HepG2 (cell line): ENCODE data around the gene PFAS. TPM values are rescaled to one million over a fixed set of nuclear protein-coding genes. Genes with fewer than 3 reads are reported as not detected.
A peak's percentile ranks its signal among the peaks of the same experiment; 100 is the strongest.

Experiments
- ARNT ChIP-seq: fragments of 450-650 bp; IDR thresholded peaks from 2 replicates; pipeline ENCODE4 v1.6.1; 2017
- ATRX ChIP-seq: sonication (generic); formaldehyde crosslinking; IDR thresholded peaks from 2 replicates; pipeline ENCODE4 v1.4.0; 2020; ENCODE audit warnings: missing genetic modification reagents, borderline replicate concordance
- BHLHE40 ChIP-seq: IDR thresholded peaks from 2 replicates; pipeline ENCODE4 v1.6.1; 2011; ENCODE audit warnings: low read length, improper control_type of control experiment
- CCDC6 ChIP-seq: sonication (generic); formaldehyde crosslinking; IDR thresholded peaks from 2 replicates; pipeline ENCODE4 v1.8.1; 2022; ENCODE audit warnings: mild to moderate bottlenecking, missing genetic modification reagents, moderate library complexity
- DR1 ChIP-seq: sonication (generic); formaldehyde crosslinking; IDR thresholded peaks from 2 replicates; pipeline ENCODE4 v1.8.0; 2021; ENCODE audit warnings: mild to moderate bottlenecking, missing genetic modification reagents, inconsistent platforms
- EEA1 ChIP-seq: sonication (generic); formaldehyde crosslinking; IDR thresholded peaks from 2 replicates; pipeline ENCODE4 v1.5.1; 2020; ENCODE audit warnings: mild to moderate bottlenecking, missing genetic modification reagents, borderline replicate concordance
- EED ChIP-seq: sonication (generic); formaldehyde crosslinking; IDR thresholded peaks from 2 replicates; pipeline ENCODE4 v1.5.0; 2020; ENCODE audit warnings: mild to moderate bottlenecking, missing genetic modification reagents
- ISL2 ChIP-seq: sonication (generic); formaldehyde crosslinking; IDR thresholded peaks from 2 replicates; pipeline ENCODE4 v1.5.0; 2020; ENCODE audit warnings: missing genetic modification reagents
- JUNB ChIP-seq: sonication (generic); formaldehyde crosslinking; IDR thresholded peaks from 2 replicates; pipeline ENCODE4 v1.8.0; 2022; ENCODE audit warnings: missing genetic modification reagents, mild to moderate bottlenecking, borderline replicate concordance
- MAX ChIP-seq: IDR thresholded peaks from 2 replicates; pipeline ENCODE4 v1.6.1; 2012; ENCODE audit warnings: inconsistent platforms
- MZF1 ChIP-seq: sonication (generic); formaldehyde crosslinking; IDR thresholded peaks from 2 replicates; pipeline ENCODE4 v1.8.1; 2023; ENCODE audit warnings: mild to moderate bottlenecking, missing genetic modification reagents, borderline replicate concordance
- NFYB ChIP-seq: sonication (generic); formaldehyde crosslinking; IDR thresholded peaks from 2 replicates; pipeline ENCODE4 v1.4.0; 2020; ENCODE audit warnings: missing genetic modification reagents
- NPAS2 ChIP-seq: sonication (generic); formaldehyde crosslinking; IDR thresholded peaks from 2 replicates; pipeline ENCODE4 v1.8.0; 2022; ENCODE audit warnings: mild to moderate bottlenecking, missing genetic modification reagents, borderline replicate concordance
- POLR2AphosphoS2 ChIP-seq: IDR thresholded peaks from 2 replicates; pipeline ENCODE4 v1.6.1; 2011; ENCODE audit warnings: low read depth, low read length, improper control_type of control experiment
- RBM39 ChIP-seq: fragments of 200-400 bp; formaldehyde crosslinking; IDR thresholded peaks from one replicate; pipeline ENCODE4 v1.6.1; 2018; ENCODE audit warnings: antibody characterized with exemption, mild to moderate bottlenecking, low read depth, low read length; ENCODE audit not compliant: poor library complexity, severe bottlenecking
- SALL1 ChIP-seq: sonication (generic); formaldehyde crosslinking; IDR thresholded peaks from 2 replicates; pipeline ENCODE4 v1.8.0; 2022; ENCODE audit warnings: mild to moderate bottlenecking, missing genetic modification reagents
- SALL2 ChIP-seq: sonication (generic); formaldehyde crosslinking; IDR thresholded peaks from 2 replicates; pipeline ENCODE4 v1.8.1; 2023; ENCODE audit warnings: mild to moderate bottlenecking, missing genetic modification reagents, inconsistent platforms
- TFAP4 ChIP-seq: sonication (generic); IDR thresholded peaks from 2 replicates; pipeline ENCODE4 v1.6.1; 2016; ENCODE audit warnings: low read depth, borderline replicate concordance
- TSC22D2 ChIP-seq: sonication (generic); formaldehyde crosslinking; IDR thresholded peaks from 2 replicates; pipeline ENCODE4 v1.5.1; 2020; ENCODE audit warnings: missing genetic modification reagents, mild to moderate bottlenecking, borderline replicate concordance
- ZC3H13 ChIP-seq: sonication (generic); formaldehyde crosslinking; IDR thresholded peaks from 2 replicates; pipeline ENCODE4 v1.8.1; 2023; ENCODE audit warnings: mild to moderate bottlenecking, missing genetic modification reagents, moderate library complexity
- ZFP36 ChIP-seq: fragments of 150-350 bp; IDR thresholded peaks from 2 replicates; pipeline ENCODE4 v1.6.1; 2018; ENCODE audit warnings: borderline replicate concordance, low read length, low read depth; ENCODE audit not compliant: partially characterized antibody
- ZFP37 ChIP-seq: sonication (generic); formaldehyde crosslinking; IDR thresholded peaks from 2 replicates; pipeline ENCODE4 v1.4.0; 2020; ENCODE audit warnings: missing genetic modification reagents, borderline replicate concordance
- ZFX ChIP-seq: sonication (generic); formaldehyde crosslinking; IDR thresholded peaks from 2 replicates; pipeline ENCODE4 v1.4.0; 2020; ENCODE audit warnings: mild to moderate bottlenecking, low read depth, missing genetic modification reagents, moderate library complexity
- ZFY ChIP-seq: sonication (generic); formaldehyde crosslinking; IDR thresholded peaks from 2 replicates; pipeline ENCODE4 v1.4.0; 2020; ENCODE audit warnings: missing genetic modification reagents
- ZNF331 ChIP-seq: sonication (generic); formaldehyde crosslinking; IDR thresholded peaks from 2 replicates; pipeline ENCODE4 v1.4.0; 2020; ENCODE audit warnings: missing genetic modification reagents
- ZNF598 ChIP-seq: sonication (generic); formaldehyde crosslinking; IDR thresholded peaks from 2 replicates; pipeline ENCODE4 v1.5.1; 2020; ENCODE audit warnings: mild to moderate bottlenecking, missing genetic modification reagents, borderline replicate concordance
- ZNF616 ChIP-seq: sonication (generic); formaldehyde crosslinking; IDR thresholded peaks from 2 replicates; pipeline ENCODE4 v1.5.0; 2020; ENCODE audit warnings: low read depth, mild to moderate bottlenecking, missing genetic modification reagents
- polyA plus RNA-seq, 8 experiments: library from polyadenylated mRNA; depleted of rRNA in 3 of 8; stranded (reverse) in 7 of 8; unstranded in 1 of 8; fragments of >200 nt; fragmentation: Illumina TruSeq in 4 of 8; extraction: Trizol in 4 of 8; gene quantifications; 2 replicates each; pipeline versions ENCODE4 v1.2.1 to v1.2.3, GENCODE V29; 2011 to 2016; ENCODE audit warnings: low read depth in 4 of 8, missing spikeins in 1 of 8, mixed read lengths in 1 of 8; ENCODE audit not compliant: insufficient read depth in 1 of 8
- total RNA-seq, 5 experiments: library from RNA; depleted of rRNA; stranded (reverse); fragments of >200 nt; fragmentation: Illumina TruSeq; extraction: Trizol; gene quantifications; 2 replicates each; pipeline ENCODE4 v1.2.3, GENCODE V29; 2016; ENCODE audit warnings: low read depth in 1 of 5
- TF ChIP-seq, protein P1 (sequence below): sonication (generic); formaldehyde crosslinking; IDR thresholded peaks from 2 replicates; pipeline ENCODE4 v1.5.0; 2020; ENCODE audit warnings: mild to moderate bottlenecking, missing genetic modification reagents, borderline replicate concordance

PFAS gene
- total and polyA plus RNA-seq, 2 of the 13 experiments (the other 11 are each of a cell fraction or from before 2014, with no cell fraction given): 49.4 to 58.2 TPM

DNA sequence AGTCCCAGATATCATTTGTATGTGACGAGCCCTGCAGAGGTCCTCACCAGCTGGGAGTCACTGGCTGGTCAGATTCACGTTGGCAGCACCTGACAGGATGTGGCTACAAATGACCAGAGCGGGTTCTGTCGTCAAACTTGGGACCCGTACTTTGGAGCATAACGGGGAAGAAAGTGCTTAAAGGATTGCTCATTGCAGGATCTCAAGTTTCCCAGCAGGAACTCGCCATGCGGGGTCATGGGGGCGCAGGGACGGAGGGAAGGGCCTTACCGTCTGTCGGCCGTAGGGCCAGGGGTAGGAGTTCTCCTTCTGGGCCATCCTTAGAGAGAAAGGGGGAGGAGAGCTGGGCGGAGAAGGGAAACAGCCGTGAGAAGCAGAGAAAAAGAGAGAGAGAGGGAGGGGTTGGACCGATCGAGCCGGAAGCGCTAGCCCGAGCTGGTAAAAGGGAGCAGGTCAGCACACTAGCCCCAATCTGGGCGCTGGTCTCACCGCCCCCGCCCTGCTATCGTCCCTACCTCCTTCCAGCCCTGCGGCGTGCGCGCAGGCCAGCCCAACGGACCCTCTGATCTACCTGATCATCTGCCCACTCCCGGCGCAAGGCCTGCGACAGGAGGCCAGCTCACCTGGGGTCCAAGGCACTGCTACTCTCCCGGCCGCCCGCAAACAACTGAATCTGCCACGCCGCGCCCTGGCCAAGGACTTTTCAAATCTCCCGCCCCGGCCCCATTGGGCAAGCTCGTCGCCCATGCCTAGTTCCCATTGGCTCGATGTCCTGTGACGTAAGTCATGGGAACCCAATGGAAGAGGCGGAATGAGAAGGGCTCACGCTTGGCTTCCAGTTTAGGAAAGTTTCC is 39.0 kb upstream of the PFAS start, which contains the start of gene AURKB (continued):
- 0 out of 2 replicates have a peak, but pooled peaks have one; percentile 56 for TF ChIP-seq EED (CRISPR knock-in tag)
- no peak for TF ChIP-seq ZNF331
- peak; percentile 58 for TF ChIP-seq RBM39
- TF ChIP-seq MAX: peak; percentile 97
- no peak for TF ChIP-seq POLR2AphosphoS2
- TF ChIP-seq NFYB (CRISPR knock-in tag): peak; percentile 92
- 0 out of 2 replicates have a peak, but pooled peaks have one; percentile 22 for TF ChIP-seq ZFP37
- 0 out of 2 replicates have a peak, but pooled peaks have one; percentile 17 for TF ChIP-seq ZNF616 (CRISPR knock-in tag)
- peak; percentile 87 for TF ChIP-seq SALL1 (CRISPR knock-in tag)
- no peak for TF ChIP-seq ARNT
- peak; percentile 92 for TF ChIP-seq ZFX (CRISPR knock-in tag)
- 0 out of 2 replicates have a peak, but pooled peaks have one; percentile 43 for TF ChIP-seq JUNB (CRISPR knock-in tag)
- TF ChIP-seq, protein P1, sequence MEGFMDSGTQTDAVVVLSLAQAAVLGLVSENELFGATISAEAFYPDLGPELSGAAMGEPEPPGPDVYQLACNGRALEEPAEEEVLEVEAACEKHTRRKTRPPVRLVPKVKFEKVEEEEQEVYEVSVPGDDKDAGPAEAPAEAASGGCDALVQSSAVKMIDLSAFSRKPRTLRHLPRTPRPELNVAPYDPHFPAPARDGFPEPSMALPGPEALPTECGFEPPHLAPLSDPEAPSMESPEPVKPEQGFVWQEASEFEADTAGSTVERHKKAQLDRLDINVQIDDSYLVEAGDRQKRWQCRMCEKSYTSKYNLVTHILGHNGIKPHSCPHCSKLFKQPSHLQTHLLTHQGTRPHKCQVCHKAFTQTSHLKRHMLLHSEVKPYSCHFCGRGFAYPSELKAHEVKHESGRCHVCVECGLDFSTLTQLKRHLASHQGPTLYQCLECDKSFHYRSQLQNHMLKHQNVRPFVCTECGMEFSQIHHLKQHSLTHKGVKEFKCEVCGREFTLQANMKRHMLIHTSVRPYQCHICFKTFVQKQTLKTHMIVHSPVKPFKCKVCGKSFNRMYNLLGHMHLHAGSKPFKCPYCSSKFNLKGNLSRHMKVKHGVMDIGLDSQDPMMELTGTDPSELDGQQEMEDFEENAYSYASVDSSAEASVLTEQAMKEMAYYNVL (CRISPR knock-in tag): peak; percentile 72; the same call in 1 of the 2 replicates
- peak; percentile 88 for TF ChIP-seq ZFY (CRISPR knock-in tag)
- TF ChIP-seq ISL2: peak; percentile 52; the same call in 1 of the 2 replicates
- 0 out of 2 replicates have a peak, but pooled peaks have one; percentile 27 for TF ChIP-seq BHLHE40
- no peak; the same call in 1 of the 2 replicates for TF ChIP-seq EEA1
- TF ChIP-seq DR1 (CRISPR knock-in tag): peak; percentile 76; the same call in 1 of the 2 replicates
- TF ChIP-seq ZNF598: peak; percentile 32; the same call in 1 of the 2 replicates
- no peak for TF ChIP-seq TSC22D2 (CRISPR knock-in tag)
- TF ChIP-seq SALL2 (CRISPR knock-in tag): peak; percentile 79; the same call in 1 of the 2 replicates
- peak; percentile 51; the same call in 1 of the 2 replicates for TF ChIP-seq CCDC6 (CRISPR knock-in tag)
- peak; percentile 62; the same call in 1 of the 2 replicates for TF ChIP-seq TFAP4
- TF ChIP-seq ZC3H13 (CRISPR knock-in tag): peak; percentile 87
- no peak for TF ChIP-seq MZF1 (CRISPR knock-in tag)
- no peak for TF ChIP-seq ATRX (CRISPR knock-in tag)
- TF ChIP-seq NPAS2: no peak
- no peak for TF ChIP-seq ZFP36
